WI38 (cell line): ENCODE results near the gene AS3MT.
"Not testable (repeated sequence)": the region's sequence is repeated elsewhere in the genome, so short reads cannot be mapped to it uniquely, and the experiment has no call there.

Experiments
- H3K4me3 ChIP-seq: 2 replicates; pipeline ENCODE4 v1.5.1; 2011; ENCODE audit warnings: low read depth, mild to moderate bottlenecking, control low read depth, low read length
- TF ChIP-seq, protein P1 (sequence below): IDR thresholded peaks from 2 replicates; pipeline ENCODE4 v1.5.1; 2012; ENCODE audit warnings: low read depth, mild to moderate bottlenecking, control low read depth, low read length

AS3MT gene

DNA sequence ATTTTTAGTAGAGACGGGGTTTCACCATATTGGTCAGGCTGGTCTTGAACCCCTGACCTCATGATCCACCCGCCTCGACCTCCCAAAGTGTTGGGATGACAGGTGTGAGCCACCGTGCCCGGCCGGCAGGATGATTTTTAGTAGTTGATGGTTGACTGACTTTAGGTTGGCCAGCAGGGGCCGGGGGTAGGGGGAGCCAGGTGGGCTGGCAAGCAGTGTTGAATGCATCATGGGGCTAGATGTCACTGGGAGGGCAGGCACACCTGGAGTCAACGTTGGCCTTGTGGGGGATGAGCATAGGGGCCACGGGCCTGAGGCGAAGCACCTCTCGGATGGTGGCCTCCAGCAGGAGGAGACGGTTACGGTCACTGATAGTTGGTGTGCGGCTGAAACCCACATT, 37.0 kb upstream of the AS3MT start:
- H3K4me3 ChIP-seq = no peak overlapping the region
- TF ChIP-seq, protein P1, sequence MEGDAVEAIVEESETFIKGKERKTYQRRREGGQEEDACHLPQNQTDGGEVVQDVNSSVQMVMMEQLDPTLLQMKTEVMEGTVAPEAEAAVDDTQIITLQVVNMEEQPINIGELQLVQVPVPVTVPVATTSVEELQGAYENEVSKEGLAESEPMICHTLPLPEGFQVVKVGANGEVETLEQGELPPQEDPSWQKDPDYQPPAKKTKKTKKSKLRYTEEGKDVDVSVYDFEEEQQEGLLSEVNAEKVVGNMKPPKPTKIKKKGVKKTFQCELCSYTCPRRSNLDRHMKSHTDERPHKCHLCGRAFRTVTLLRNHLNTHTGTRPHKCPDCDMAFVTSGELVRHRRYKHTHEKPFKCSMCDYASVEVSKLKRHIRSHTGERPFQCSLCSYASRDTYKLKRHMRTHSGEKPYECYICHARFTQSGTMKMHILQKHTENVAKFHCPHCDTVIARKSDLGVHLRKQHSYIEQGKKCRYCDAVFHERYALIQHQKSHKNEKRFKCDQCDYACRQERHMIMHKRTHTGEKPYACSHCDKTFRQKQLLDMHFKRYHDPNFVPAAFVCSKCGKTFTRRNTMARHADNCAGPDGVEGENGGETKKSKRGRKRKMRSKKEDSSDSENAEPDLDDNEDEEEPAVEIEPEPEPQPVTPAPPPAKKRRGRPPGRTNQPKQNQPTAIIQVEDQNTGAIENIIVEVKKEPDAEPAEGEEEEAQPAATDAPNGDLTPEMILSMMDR = no peak

DNA sequence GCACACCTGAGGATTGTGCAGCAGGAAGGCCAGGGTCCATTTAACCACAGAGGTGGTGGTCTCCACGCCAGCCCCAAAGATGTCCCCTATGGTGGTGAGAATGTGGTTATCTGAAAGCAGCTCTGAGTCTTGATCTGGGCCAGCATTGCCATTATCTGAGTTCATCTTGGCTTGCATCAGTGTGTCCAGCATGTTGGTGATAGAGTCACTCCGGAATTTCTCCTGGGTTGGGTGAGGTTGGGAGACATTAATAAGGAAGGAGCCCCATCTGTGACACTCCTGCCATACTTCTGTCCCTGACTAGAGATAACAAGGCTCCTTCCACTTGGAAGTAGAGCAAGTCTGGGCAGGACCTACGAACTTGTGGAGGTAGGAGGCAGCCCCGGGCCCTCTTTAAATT, 36.3 kb upstream of the AS3MT start:
- no peak overlapping the region for H3K4me3 ChIP-seq
- TF ChIP-seq, protein P1 = no peak

DNA sequence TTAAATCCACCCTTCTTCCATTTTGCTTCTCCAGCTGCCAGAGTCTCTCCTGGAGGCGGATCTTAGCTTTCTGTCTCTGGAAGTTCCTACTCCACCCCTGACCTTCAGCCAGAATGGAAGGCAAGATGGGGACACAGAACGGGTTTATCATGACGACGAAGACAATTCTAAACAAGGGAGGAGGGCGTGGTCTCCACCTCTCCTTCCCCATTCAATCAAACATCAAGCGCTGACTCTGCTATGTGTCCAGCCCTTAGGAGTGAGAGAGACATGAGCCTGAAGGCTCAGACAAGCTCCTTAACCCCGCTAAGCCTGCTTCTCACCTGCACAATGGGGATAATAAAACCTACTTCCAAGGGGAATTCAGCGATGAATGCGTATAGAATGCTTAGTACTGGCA, 35.1 kb upstream of the AS3MT start:
- TF ChIP-seq, protein P1 = no peak
- H3K4me3 ChIP-seq = no peak overlapping the region

GRCh38 chr10:102835007-102835482, 34.2 kb upstream of the AS3MT start:
- TF ChIP-seq, protein P1 = peak; percentile 79
- no peak overlapping the region for H3K4me3 ChIP-seq

GRCh38 chr10:102837230-102837721, 32.0 kb upstream of the AS3MT start, which contains the start of gene CYP17A1:
TSS of gene CYP17A1 (minus strand) at chr10:102837413. CDS start at chr10:102837361, 52 bp downstream.
- TF ChIP-seq, protein P1 = no peak
- H3K4me3 ChIP-seq = no peak within 1 kb of the TSS

DNA sequence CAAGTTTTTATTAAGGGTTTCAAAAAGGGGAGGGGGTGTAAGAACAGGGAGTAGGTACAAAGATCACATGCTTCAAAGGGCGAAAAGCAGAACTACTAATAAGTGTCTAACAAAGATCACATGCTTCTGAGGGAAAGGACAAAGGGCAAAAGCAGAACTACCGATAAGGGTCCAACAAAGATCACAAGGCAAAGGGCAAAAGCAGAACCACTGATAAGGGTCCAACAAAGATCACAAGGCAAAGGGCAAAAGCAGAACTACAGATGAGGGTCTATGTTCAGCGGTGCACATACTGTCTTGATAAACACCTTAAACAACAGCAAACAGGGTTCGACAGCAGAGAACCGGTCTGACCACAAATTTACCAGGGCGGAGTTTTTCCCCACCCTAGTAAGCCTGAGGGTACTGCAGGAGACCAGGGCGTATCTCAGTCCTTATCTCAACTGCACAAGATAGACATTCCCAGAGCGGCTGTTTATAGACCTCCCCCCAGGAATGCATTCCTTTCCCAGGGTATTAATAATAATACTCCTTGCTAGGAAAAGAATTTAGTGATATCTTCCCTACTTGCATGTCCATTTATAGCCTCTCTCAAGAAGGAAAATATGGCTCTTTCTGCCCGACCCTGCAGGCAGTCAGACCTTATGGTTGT, 30.9 kb upstream of the AS3MT start:
- not testable (repeated sequence) for H3K4me3 ChIP-seq

DNA sequence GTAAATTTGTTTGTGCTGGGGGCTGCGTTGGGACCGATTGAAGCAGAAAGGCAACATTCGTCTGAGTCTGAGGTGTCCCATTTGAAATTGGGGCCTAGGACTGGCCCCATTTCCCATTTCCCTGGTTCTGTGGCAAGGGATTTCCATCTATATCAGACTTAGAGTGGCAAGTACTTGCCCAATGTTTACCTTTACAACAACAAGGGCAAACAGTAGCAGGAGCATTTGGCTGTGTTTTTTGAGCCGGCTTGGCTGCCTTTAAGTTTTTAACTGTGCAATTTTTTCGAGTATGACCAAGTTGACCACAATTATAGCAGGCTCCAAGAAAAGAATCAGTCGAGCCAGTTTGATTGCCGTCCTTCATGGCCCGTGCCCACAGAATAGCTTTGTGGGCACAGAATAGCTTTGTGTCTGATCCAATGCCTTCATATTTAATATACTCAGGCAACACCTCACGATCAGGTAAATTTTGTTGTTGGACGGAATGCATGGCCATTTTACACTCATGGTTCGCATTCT, 27.4 kb upstream of the AS3MT start:
- TF ChIP-seq, protein P1 = no peak
- no peak overlapping the region for H3K4me3 ChIP-seq

DNA sequence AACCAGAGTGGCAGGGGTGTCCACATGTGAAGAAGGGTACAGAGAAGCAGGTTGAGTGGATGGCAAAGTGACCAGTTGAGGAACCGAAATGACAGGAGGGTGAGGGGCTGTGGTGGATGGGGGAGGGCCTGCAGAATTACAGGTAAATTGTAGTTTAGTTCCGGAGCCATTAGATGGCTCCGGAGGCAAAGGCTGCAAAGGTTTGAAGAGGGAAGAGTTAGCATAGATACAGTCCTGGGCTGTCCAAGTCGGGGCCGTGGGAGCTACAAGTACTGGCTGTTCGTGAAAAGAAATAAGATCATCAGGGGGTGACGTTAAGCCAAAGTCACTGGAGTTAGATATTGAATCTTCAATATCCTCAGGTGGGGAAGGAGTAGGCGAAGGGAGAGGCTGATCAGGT, 26.1 kb upstream of the AS3MT start:
- H3K4me3 ChIP-seq = not testable (repeated sequence)

DNA sequence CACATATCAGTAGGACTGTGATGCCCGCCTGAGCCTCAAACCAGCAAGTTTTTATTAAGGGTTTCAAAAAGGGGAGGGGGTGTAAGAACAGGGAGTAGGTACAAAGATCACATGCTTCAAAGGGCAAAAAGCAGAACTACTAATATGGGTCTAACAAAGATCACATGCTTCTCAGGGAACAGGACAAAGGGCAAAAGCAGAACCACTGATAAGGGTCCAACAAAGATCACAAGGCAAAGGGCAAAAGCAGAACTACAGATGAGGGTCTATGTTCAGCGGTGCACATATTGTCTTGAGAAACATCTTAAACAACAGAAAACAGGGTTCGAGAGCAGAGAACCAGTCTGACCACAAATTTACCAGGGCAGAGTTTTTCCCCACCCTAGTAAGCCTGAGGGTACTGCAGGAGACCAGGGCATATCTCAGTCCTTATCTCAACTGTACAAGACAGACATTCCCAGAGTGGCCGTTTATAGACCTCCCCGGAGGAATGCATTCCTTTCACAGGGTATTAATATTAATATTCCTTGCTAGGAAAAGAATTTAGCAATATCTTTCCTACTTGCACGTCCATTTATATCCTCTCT, 25.0 kb upstream of the AS3MT start:
- H3K4me3 ChIP-seq = not testable (repeated sequence)
